ENCODE measurements around the gene HSPA12B. TPM values are rescaled to one million over a fixed set of nuclear protein-coding genes. Genes with fewer than 3 reads are reported as not detected.
A peak's percentile ranks its signal among the peaks of the same experiment; 100 is the strongest.

HSPA12B gene
- total and polyA plus RNA-seq, 2 of the 13 experiments (the other 11 are each of a cell fraction or from before 2014, with no cell fraction given), result 0.01 TPM; not detected in 1

DNA sequence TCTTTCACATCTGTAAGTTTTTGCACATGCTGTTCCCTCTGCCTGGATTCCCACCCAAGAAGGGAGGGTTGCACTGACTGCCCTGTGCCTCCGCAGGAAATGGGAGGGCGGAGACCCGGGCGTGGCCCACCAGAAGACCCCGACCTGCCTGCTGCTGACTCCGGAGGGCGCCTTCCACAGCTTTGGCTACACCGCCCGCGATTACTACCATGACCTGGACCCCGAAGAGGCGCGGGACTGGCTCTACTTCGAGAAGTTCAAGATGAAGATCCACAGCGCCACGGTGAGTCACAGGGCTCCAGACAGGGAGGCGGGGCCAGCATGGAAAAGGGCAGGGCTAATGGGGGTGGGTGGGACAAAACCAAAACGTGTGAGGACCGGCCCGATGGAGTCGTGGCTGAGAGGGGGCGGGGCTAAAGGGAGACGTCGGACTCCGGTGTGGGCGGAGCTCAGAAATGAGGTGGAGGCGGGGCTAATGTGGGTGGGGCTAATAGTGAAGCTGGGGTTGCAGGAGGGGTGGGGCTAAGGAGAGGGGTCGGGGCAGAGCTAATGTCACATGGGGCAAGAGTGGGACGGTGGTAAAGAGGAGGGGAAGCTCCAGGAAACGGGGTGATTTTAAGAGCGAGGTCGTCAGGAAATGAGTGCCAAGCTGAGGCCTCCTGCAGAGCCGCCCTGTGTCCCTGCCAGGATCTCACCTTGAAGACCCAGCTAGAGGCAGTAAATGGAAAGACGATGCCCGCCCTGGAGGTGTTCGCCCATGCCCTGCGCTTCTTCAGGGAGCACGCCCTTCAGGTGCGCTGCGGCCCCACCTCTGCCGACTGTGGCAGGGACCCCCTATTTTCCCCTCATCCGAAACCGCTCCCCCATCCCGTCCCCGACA lies 12.6 kb downstream of the HSPA12B start (continued):
- TF ChIP-seq CTCF (CRISPR knock-in tag; IDR thresholded peaks at IDR 0.05) (peak; percentile 47), ZNF547 (CRISPR knock-in tag; IDR thresholded peaks at IDR 0.05) (peak; percentile 64; the same call in 1 of the 2 replicates), ZNF775 (CRISPR knock-in tag; IDR thresholded peaks at IDR 0.05; ENCODE audit: borderline replicate concordance) (no peak), BHLHE40 (IDR thresholded peaks at IDR 0.05; ENCODE audit: low read length) (0 out of 2 replicates have a peak, but pooled peaks have one; percentile 22), ZNF224 (CRISPR knock-in tag; IDR thresholded peaks at IDR 0.05) (no peak), GABPB1 (CRISPR knock-in tag; IDR thresholded peaks at IDR 0.05) (peak; percentile 16; the same call in 1 of the 2 replicates), GMEB2 (CRISPR knock-in tag; IDR thresholded peaks at IDR 0.05; ENCODE audit: low read depth) (no peak), FOSL2 (CRISPR knock-in tag; IDR thresholded peaks at IDR 0.05) (peak; percentile 82), ZNF432 (CRISPR knock-in tag; IDR thresholded peaks at IDR 0.05; ENCODE audit: borderline replicate concordance) (no peak), ZBTB10 (CRISPR knock-in tag; IDR thresholded peaks at IDR 0.05; ENCODE audit: borderline replicate concordance) (no peak), BRCA1 (CRISPR knock-in tag; IDR thresholded peaks at IDR 0.05) (no peak), ZBTB7B (CRISPR knock-in tag; IDR thresholded peaks at IDR 0.05) (no peak), ZFP37 (CRISPR knock-in tag; IDR thresholded peaks at IDR 0.05; ENCODE audit: borderline replicate concordance) (no peak), KDM2A (CRISPR knock-in tag; IDR thresholded peaks at IDR 0.05; ENCODE audit: borderline replicate concordance, low read depth) (peak; percentile 13; the same call in 1 of the 2 replicates), SP5 (CRISPR knock-in tag; IDR thresholded peaks at IDR 0.05; ENCODE audit: borderline replicate concordance, low read depth) (peak; percentile 20; the same call in 1 of the 2 replicates), POGK (CRISPR knock-in tag; conservative IDR thresholded peaks at IDR 0.05) (no peak), MAFG (CRISPR knock-in tag; IDR thresholded peaks at IDR 0.05) (no peak), ZNF747 (CRISPR knock-in tag; IDR thresholded peaks at IDR 0.05; ENCODE audit: borderline replicate concordance) (no peak), SP4 (CRISPR knock-in tag; IDR thresholded peaks at IDR 0.05) (peak; percentile 66; the same call in 1 of the 2 replicates)

All from HepG2 (cell line).